AG04449 (cell line): Measurements from ENCODE around the gene HOXD3.

Experiments
- CTCF ChIA-PET: fragments of 350-600 bp; formaldehyde crosslinking; extraction: SDS; loops from one replicate; lab custom pipeline; 2021; ENCODE audit warnings: antibody characterized with exemption; lab: Yijun Ruan, JAX
- POLR2A ChIA-PET: fragments of 400-600, 350-600 bp; formaldehyde crosslinking; extraction: SDS; loops from one replicate; lab custom pipeline; 2020; ENCODE audit warnings: antibody characterized with exemption, inconsistent platforms; lab: Yijun Ruan, JAX
- DNase-seq: peaks from one replicate; pipeline ENCODE4 v3.0.0-alpha.2; 2010; ENCODE audit warnings: low read depth, low spot score
- H3K4me3 ChIP-seq: 2 replicates; pipeline ENCODE4 v1.5.1; 2011; ENCODE audit warnings: low read depth, mild to moderate bottlenecking, control low read depth, low read length
- TF ChIP-seq, protein P1 (sequence below): IDR thresholded peaks from one replicate; pipeline ENCODE4 v1.5.1; 2011; ENCODE audit warnings: mild to moderate bottlenecking, moderate library complexity, low read length, control low read depth, inconsistent platforms; ENCODE audit not compliant: insufficient read depth; ENCODE audit errors: missing control alignments

The HOXD3 gene

DNA sequence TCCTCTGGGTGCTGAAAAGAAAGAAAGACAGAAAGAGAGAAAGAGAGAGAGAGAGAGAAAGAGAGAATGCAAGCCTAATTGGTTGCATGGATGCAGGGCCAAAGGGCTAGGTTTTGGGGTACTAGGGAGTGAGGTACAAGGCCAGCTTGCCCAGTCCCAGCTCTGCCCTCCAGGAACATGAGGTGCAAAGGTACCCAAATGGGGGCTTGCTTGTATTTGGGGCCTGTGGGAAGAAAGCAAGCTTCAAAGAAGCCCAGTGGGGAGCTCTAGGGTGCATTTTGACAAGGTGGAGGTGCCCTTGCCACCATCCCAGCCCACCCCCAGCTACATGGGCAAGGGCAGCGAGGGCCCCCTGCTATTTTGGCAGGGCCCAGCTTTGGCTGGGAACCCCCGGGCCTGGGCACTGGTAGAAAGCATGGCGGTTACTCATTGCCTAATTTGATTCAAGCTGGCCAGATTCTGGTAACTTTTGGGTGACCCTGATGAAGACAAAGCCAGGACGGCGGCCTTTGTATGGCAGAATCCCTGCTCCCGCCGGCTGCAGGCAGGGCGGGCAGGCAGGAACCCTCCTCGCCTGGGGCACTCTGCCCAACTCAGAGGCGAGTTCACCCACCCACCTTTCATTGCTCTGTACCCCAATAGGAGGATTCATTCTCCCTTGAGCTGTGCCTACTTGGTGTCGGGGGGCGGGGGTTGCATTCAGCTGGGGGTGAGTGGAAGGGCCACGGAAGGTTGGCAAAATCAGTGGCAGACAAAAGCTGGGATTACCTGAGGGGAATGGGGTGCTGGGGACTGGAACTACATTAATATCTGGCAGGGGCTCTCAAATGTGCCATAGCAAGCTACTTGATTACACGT lies 6.3 kb upstream of the HOXD3 start:
- CTCF ChIA-PET = interaction anchor here (0.7 to 16.2 kb wide), 10 partner anchors 9 to 503 kb away, joined by 3 to 190 read pairs (median 4); no protein-coding TSS in a partner anchor

DNA sequence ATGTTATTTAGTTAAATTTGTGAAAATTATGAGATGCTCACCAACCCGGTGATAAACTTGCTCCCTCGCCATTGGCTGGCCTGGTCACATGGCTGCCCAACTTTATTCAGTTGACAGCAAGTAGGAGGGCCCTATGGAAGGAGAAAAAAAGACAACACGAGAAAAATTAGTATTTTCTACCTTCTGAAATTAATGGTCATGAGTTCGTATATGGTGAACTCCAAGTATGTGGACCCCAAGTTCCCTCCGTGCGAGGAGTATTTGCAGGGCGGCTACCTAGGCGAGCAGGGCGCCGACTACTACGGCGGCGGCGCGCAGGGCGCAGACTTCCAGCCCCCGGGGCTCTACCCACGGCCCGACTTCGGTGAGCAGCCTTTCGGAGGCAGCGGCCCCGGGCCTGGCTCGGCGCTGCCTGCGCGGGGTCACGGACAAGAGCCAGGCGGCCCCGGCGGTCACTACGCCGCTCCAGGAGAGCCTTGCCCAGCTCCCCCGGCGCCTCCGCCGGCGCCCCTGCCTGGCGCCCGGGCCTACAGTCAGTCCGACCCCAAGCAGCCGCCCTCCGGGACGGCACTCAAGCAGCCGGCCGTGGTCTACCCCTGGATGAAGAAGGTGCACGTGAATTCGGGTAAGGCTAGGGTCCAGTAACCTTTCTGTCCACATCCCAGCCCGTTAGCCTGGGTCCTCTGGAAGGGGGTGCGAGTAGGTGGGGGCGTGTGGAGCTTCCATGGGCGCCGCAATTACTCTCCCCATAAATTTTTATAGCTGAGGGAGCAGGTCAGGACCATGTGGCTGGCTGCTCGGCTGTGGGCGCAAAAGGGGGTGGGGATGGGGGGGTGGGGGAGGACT lies 5.4 kb upstream of the HOXD3 start, which contains the start of gene HOXD4:
HOXD4 (plus strand) TSS at position 109 of the 846 bp plus-strand sequence; CDS start at position 193, 84 bp downstream.
- TF ChIP-seq, protein P1, sequence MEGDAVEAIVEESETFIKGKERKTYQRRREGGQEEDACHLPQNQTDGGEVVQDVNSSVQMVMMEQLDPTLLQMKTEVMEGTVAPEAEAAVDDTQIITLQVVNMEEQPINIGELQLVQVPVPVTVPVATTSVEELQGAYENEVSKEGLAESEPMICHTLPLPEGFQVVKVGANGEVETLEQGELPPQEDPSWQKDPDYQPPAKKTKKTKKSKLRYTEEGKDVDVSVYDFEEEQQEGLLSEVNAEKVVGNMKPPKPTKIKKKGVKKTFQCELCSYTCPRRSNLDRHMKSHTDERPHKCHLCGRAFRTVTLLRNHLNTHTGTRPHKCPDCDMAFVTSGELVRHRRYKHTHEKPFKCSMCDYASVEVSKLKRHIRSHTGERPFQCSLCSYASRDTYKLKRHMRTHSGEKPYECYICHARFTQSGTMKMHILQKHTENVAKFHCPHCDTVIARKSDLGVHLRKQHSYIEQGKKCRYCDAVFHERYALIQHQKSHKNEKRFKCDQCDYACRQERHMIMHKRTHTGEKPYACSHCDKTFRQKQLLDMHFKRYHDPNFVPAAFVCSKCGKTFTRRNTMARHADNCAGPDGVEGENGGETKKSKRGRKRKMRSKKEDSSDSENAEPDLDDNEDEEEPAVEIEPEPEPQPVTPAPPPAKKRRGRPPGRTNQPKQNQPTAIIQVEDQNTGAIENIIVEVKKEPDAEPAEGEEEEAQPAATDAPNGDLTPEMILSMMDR = no peak
- CTCF ChIA-PET = interaction anchor here (0.7 to 16.2 kb wide), 10 partner anchors 10 to 503 kb away, joined by 3 to 190 read pairs (median 4); no protein-coding TSS in a partner anchor
- peak within 1 kb of the TSS; percentile 39 for H3K4me3 ChIP-seq

More for the DNA sequence above, 6.3 kb upstream of the HOXD3 start:
- POLR2A ChIA-PET = interaction anchor here (1.2 kb wide), 1 partner anchor 11 kb away, joined by 5 read pairs; no protein-coding TSS in a partner anchor
- TF ChIP-seq, protein P1 = no peak
- no peak for DNase-seq
- no peak overlapping the region for H3K4me3 ChIP-seq

DNA sequence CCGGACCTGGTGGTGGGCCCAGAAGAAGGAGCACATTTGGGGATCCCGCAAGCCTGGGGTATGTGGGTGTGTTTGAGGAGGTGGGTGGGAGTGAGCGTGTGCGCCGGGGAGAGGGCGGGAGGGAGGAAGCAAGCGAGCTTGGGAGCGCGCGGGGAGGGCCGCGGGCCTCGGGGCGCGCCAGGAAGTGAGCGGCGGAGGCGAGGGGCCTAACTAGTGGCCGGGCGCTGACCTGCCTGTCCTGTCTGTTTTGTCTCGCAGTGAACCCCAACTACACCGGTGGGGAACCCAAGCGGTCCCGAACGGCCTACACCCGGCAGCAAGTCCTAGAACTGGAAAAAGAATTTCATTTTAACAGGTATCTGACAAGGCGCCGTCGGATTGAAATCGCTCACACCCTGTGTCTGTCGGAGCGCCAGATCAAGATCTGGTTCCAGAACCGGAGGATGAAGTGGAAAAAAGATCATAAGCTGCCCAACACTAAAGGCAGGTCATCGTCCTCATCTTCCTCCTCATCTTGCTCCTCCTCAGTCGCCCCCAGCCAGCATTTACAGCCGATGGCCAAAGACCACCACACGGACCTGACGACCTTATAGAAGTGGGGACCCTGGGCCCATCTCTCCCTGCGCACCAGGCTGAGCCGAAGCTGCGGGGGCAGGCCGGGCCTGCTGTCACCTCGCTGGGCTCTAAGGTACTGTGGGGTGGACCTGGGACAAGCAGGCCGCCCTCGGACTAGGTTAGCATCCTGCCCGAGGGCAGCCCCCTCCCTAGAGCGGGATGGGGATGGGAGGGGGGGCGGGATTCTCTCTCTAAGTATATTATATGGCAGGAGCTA lies 4.5 kb upstream of the HOXD3 start:
- ChIA-PET CTCF (interaction anchor here (1.3 to 16.2 kb wide), 4 partner anchors 11 to 501 kb away, joined by 4 to 190 read pairs (median 5); no protein-coding TSS in a partner anchor), POLR2A (interaction anchor here (1.2 kb wide), 1 partner anchor 9 kb away, joined by 5 read pairs; no protein-coding TSS in a partner anchor)
- TF ChIP-seq, protein P1 = no peak
- no peak for DNase-seq
- H3K4me3 ChIP-seq = peak overlapping the region; percentile 39

More for the DNA sequence above, 5.4 kb upstream of the HOXD3 start, which contains the start of gene HOXD4:
- no peak for DNase-seq
- POLR2A ChIA-PET = interaction anchor here (1.2 kb wide), 1 partner anchor 10 kb away, joined by 5 read pairs; no protein-coding TSS in a partner anchor

DNA sequence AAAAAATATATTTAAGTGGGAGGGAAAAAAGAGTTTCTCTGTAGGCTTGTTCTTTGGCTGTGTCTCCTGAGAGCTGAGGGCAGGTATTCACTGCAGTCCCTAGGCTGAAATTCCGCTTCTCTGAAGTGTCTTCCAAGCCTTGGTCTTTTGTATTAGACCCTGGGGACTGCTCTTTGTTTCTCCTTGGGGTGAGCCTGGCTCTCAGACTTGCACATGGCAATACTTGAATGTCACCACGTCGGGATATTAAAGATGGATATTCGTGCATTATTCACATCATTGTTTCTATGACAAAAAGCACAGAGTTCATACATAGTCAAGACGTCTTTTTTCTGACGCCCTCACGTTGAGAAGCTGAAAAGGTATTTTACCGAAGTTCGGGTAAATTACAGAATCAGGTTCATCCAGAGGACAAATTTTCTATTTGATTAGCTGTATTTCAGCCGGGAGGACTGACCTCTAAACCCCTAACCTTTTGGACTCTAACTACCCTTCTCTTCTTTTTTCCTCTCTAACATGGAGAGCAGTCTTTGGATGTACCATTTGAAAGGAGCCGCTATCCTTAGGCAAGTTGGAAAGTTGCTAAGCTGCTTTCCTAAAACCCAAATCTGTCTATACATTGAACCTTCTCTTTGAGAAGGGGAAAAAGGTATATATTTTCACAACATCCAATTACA lies 2.4 kb upstream of the HOXD3 start:
- ChIA-PET POLR2A (no interaction called here), CTCF (interaction anchor here (1.2 to 16.2 kb wide), 7 partner anchors 13 to 497 kb away, joined by 3 to 190 read pairs (median 7); partner anchors contain the start of gene HOXD1)
- TF ChIP-seq, protein P1 = no peak
- DNase-seq = no peak
- H3K4me3 ChIP-seq = no peak overlapping the region
